GM12801 (cell line): ENCODE data around the gene OR6V1.

Experiments
- TF ChIP-seq, protein P1 (sequence below): IDR thresholded peaks from one replicate; pipeline ENCODE4 v1.5.1; 2011; ENCODE audit warnings: control low read depth; ENCODE audit not compliant: insufficient read length; ENCODE audit errors: extremely low read depth

The OR6V1 gene, protein sequence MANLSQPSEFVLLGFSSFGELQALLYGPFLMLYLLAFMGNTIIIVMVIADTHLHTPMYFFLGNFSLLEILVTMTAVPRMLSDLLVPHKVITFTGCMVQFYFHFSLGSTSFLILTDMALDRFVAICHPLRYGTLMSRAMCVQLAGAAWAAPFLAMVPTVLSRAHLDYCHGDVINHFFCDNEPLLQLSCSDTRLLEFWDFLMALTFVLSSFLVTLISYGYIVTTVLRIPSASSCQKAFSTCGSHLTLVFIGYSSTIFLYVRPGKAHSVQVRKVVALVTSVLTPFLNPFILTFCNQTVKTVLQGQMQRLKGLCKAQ

DNA sequence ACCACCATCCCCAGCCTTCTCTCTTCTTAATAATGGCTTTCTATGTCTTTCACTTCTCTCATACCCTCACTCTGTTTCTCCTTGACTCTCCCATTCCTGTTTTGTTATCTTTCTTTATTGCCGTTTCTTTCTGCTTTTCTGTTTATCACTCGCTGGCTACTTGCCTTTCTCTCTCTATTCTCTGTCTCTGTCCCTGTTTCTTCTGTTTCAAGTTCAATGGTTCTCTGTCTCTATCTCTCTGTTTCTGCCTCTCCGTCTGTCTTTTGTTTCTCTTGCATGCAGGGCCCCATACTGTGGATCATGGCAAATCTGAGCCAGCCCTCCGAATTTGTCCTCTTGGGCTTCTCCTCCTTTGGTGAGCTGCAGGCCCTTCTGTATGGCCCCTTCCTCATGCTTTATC is at the start of gene OR6V1:
TSS of gene OR6V1 (plus strand) at position 301 of the 400 bp plus-strand sequence. CDS start at position 301, 0 bp downstream.
- TF ChIP-seq, protein P1, sequence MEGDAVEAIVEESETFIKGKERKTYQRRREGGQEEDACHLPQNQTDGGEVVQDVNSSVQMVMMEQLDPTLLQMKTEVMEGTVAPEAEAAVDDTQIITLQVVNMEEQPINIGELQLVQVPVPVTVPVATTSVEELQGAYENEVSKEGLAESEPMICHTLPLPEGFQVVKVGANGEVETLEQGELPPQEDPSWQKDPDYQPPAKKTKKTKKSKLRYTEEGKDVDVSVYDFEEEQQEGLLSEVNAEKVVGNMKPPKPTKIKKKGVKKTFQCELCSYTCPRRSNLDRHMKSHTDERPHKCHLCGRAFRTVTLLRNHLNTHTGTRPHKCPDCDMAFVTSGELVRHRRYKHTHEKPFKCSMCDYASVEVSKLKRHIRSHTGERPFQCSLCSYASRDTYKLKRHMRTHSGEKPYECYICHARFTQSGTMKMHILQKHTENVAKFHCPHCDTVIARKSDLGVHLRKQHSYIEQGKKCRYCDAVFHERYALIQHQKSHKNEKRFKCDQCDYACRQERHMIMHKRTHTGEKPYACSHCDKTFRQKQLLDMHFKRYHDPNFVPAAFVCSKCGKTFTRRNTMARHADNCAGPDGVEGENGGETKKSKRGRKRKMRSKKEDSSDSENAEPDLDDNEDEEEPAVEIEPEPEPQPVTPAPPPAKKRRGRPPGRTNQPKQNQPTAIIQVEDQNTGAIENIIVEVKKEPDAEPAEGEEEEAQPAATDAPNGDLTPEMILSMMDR = no peak

DNA sequence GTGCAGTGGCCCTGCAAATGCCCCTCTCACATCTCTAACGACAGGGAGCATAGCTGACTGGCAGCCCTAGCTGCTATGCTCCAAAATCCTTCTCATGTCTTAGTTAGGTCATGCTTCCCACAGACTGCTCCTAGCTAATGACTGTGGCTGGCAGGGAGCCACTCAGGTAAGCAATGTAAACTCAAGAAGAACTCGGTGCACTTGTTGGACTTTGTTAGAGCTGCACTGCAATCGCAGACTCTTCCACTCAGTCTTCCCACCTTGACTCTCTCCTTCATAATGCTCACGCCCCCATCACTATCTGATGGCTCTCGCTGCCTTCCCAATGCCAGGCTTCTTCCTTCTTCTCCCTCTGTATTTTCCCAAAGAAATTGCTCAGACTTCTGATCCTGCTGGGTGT is 49.2 kb upstream of the OR6V1 start:
- TF ChIP-seq, protein P1 = no peak

DNA sequence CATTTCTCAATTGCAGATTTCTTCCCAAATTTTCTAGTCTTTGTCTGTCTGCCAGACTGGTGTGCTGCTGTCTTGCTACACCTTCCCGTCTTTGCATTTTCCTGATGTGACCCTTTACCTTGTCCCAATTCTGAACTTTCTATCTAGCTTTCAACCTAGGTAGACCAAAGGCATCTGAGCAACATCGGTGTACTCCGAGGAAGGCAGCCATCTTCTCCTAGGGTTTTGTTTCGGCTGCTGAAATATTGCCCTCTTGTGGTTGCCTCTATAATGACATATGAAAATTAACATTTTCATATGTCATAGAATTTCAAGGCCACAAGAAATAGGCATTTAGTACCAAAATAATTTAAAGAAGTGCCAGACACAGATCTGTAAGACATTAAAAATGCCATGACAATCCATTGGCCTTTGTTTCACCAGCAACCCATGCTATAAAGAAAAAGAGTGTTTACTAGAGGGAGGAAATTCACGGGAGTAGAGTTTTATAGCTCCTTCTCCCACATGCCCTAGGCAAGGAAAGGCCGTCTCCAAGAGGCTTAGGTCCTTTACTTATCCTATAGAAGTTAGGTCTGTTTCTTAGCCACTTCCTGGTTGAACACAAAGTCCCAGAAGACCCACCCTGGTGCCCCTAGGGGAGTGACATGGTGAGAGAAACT is 48.6 kb upstream of the OR6V1 start:
- TF ChIP-seq, protein P1 = no peak

DNA sequence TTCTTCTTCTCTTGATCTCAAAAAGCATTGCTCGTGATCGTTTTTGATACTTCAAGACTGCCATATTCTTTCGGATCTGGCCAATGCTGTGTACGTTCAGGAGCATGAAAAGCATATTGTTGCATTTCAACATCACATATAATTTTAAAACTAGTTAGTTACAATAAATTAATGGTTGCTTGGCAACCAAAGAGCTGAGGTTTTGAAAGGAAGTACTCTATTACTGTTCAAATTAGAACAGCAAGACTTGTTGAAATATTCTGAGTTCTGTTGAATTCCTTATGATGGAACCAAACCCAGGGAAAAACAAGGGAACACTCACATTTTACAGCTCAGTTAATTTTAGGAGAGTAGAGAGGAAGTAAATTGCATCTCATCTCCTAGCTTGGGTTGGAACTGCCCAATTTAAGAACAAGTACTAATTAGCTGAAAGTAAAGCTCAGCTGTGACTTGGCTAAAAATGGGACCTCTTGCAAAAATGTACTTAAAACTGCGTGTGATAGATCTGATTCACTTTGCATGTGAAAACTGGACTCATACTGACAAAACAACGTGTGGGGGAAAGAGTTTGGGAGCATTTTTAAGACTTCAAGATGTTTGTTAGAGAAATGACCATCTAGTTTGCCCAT is 46.4 kb upstream of the OR6V1 start:
- TF ChIP-seq, protein P1 = no peak

DNA sequence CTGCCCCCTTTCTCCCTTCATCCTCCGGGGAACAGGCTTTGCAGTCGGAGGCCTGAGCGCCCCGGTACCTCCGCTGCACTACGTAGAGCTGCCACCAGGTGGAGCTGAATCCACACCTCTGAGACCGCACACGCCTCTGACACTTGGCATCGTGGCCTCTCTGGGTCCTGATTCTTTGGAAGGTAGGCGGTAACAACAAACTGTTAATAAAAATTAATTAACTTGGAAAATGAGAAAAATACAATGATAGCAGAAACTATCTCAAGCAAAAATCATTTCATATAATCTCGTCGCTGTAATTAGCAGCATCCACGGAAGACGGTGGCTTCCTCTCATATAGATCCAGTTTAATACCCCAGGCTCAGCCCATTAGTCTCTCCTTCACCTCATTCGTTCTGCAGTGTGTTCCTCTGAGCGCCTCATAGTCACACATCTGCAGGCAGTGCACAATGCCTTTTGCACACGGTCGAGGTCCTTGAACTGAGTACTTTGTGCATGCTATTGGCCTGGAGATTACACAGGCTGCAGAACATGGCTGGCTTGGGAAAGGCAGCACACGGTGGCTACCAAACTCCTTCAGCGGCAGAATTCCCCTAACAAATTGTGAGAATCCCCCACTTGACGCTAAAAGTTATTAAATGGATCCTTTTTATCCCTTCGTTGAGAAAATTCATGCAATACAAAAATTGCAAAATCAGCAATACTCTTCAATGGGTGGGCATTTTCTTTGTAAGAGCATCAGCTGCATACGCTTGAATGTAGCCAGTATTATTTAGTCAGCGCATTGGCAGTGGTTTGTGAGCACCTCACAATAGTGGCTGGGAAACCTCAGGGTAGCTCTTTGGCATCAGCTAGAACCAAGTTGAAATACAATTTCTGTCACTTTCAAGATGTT is 43.9 kb upstream of the OR6V1 start:
- TF ChIP-seq, protein P1 = peak; percentile 61

DNA sequence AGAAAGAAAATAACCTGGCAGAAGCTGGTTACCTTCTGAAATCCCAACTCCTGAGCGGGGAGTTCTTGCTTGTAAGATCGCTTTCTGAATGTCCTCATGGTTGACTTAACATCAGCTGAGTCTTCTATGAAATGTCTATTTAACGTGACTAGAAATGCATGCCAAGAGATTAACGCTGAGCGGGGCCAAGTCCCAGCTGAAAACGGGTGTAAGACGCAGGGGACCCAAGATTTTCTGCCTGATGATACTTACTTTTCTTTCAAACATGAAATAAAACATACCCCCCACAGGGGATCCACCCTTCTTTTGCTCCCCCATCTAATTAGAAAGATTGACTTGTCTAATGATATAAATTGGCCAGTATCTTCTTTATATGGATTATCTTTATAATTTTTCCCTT is 40.1 kb upstream of the OR6V1 start:
- TF ChIP-seq, protein P1 = no peak

DNA sequence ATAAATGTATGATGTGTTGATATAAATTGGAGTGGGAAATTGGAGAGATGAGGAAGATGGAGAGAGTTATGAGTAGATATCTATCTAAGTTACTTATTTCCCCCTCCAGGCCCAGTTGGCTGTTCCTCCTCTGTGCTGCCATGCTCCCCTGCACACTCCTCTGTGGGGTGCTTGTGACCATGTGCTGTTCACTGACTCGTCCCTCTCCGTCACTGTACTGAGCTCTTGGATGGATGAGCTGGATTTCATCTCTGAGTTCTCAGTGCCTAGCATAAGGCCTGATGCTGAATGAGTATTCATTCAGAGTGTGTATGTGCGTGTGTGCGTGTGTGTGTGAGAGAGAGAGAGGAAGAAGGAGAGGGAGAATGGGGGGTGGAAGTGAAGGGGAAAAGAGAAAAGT is 39.7 kb upstream of the OR6V1 start:
- TF ChIP-seq, protein P1 = no peak
